Measurements from ENCODE around the gene STING1. TPM values are rescaled to one million over a fixed set of nuclear protein-coding genes. Genes with fewer than 3 reads are reported as not detected.
A peak's percentile ranks its signal among the peaks of the same experiment; 100 is the strongest.
"Not testable (repeated sequence)": the region's sequence is repeated elsewhere in the genome, so short reads cannot be mapped to it uniquely, and the experiment has no call there.

Gene STING1
- total and polyA plus RNA-seq, 2 experiments from 2014 or later: 72.6 to 75.0 TPM

GRCh38 chr5:139523635-139524445 is 41.3 kb upstream of the STING1 start:
- Histone ChIP-seq H3K9me2 (ENCODE audit: insufficient read depth) (no peaks in the 10 kb centered on the region), H2AFZ (no peak overlapping the region), H3K79me2 (ENCODE audit: insufficient read depth) (no peaks in the 10 kb centered on the region), H3K36me3 (ENCODE audit: low read depth) (no peaks in the 10 kb centered on the region), H3K9ac (no peak overlapping the region), H3K9me3 (ENCODE audit: low read depth) (no peaks in the 10 kb centered on the region), H3K4me2 (ENCODE audit: unreplicated experiment) (no peak overlapping the region), H3K4me3 (no peak overlapping the region), H4K20me1 (ENCODE audit: insufficient read depth) (no peaks in the 10 kb centered on the region), H3K4me1 (ENCODE audit: insufficient read depth) (no peaks in the 10 kb centered on the region), H3F3A (ENCODE audit: insufficient read depth) (no peaks in the 10 kb centered on the region), H3K27me3 (replicated peaks; ENCODE audit: insufficient read depth) (no peaks in the 10 kb centered on the region), H3K27ac (no peak overlapping the region)
- WGBS, 2 experiments (ENCODE audit: low coverage in 1 of 2, low lambda C conversion rate in 2 of 2, missing lambda C conversion rate in 2 of 2): 70 to 71% methylated on average over 10 of the region's 10 CpGs
- in situ Hi-C loops (cut with MboI): no loop called here
- DNase-seq: no peak
- TF ChIP-seq EZH2 (IDR thresholded peaks at IDR 0.05; ENCODE audit: insufficient read depth, poor library complexity, severe bottlenecking) (no peak), EZH2phosphoT487 (IDR thresholded peaks at IDR 0.05; ENCODE audit: insufficient read depth, low read depth) (no peak)

GRCh38 chr5:139517683-139518564 is 35.4 kb upstream of the STING1 start:
- no peaks in the 10 kb centered on the region for H4K20me1 ChIP-seq (ENCODE audit: insufficient read depth)
- 3 to 4% methylated on average over 50 to 55 of the region's 56 CpGs for WGBS, 2 experiments (ENCODE audit: low coverage in 1 of 2, low lambda C conversion rate in 2 of 2, missing lambda C conversion rate in 2 of 2)
- no peaks in the 10 kb centered on the region for H3F3A ChIP-seq (ENCODE audit: insufficient read depth)
- no peaks in the 10 kb centered on the region for H3K9me2 ChIP-seq (ENCODE audit: insufficient read depth)
- peak overlapping the region; percentile 91 for H2AFZ ChIP-seq
- H3K27ac ChIP-seq: peak overlapping the region; percentile 49
- H3K4me1 ChIP-seq (ENCODE audit: insufficient read depth): no peaks in the 10 kb centered on the region
- no peaks in the 10 kb centered on the region for H3K9me3 ChIP-seq (ENCODE audit: low read depth)
- no peaks in the 10 kb centered on the region for H3K79me2 ChIP-seq (ENCODE audit: insufficient read depth)
- peak overlapping the region; percentile 84 for H3K9ac ChIP-seq
- H3K4me2 ChIP-seq (ENCODE audit: unreplicated experiment): peak overlapping the region; percentile 77
- H3K4me3 ChIP-seq: peak overlapping the region; percentile 76
- peak; percentile 94 for DNase-seq
- in situ Hi-C loops (cut with MboI): loop anchor here (10.0 kb wide), 1 partner anchor 93 kb away; no protein-coding TSS in a partner anchor
- no peaks in the 10 kb centered on the region for H3K27me3 ChIP-seq (replicated peaks; ENCODE audit: insufficient read depth)
- no peak for TF ChIP-seq EZH2 (IDR thresholded peaks at IDR 0.05; ENCODE audit: insufficient read depth, poor library complexity, severe bottlenecking)
- no peak for TF ChIP-seq EZH2phosphoT487 (IDR thresholded peaks at IDR 0.05; ENCODE audit: insufficient read depth, low read depth)
- H3K36me3 ChIP-seq (ENCODE audit: low read depth): no peaks in the 10 kb centered on the region

- Histone ChIP-seq H3K27ac (no peak overlapping the region), H3K4me3 (no peak overlapping the region), H3K4me2 (ENCODE audit: unreplicated experiment) (no peak overlapping the region), H2AFZ (no peak overlapping the region), H3K4me1 (ENCODE audit: insufficient read depth) (no peaks in the 10 kb centered on the region), H3K9me2 (ENCODE audit: insufficient read depth) (no peaks in the 10 kb centered on the region), H3K79me2 (ENCODE audit: insufficient read depth) (no peaks in the 10 kb centered on the region), H3K36me3 (ENCODE audit: low read depth) (no peaks in the 10 kb centered on the region), H3K27me3 (replicated peaks; ENCODE audit: insufficient read depth) (no peaks in the 10 kb centered on the region), H4K20me1 (ENCODE audit: insufficient read depth) (no peaks in the 10 kb centered on the region), H3K9me3 (ENCODE audit: low read depth) (no peaks in the 10 kb centered on the region), H3F3A (ENCODE audit: insufficient read depth) (no peaks in the 10 kb centered on the region), H3K9ac (no peak overlapping the region)
- WGBS, 2 experiments (ENCODE audit: low coverage in 1 of 2, low lambda C conversion rate in 2 of 2, missing lambda C conversion rate in 2 of 2): 81 to 84% methylated on average over 2 of the region's 2 CpGs
- TF ChIP-seq EZH2phosphoT487 (IDR thresholded peaks at IDR 0.05; ENCODE audit: insufficient read depth, low read depth) (no peak), EZH2 (IDR thresholded peaks at IDR 0.05; ENCODE audit: insufficient read depth, poor library complexity, severe bottlenecking) (no peak)
- DNase-seq: no peak
- in situ Hi-C loops (cut with MboI): loop anchor here (10.0 kb wide), 1 partner anchor 90 kb away; no protein-coding TSS in a partner anchor
Observed at GRCh38 chr5:139514486-139514856, 31.9 kb upstream of the STING1 start.

GRCh38 chr5:139513852-139514485 is 31.4 kb upstream of the STING1 start:
- Histone ChIP-seq H3K27ac (no peak overlapping the region), H4K20me1 (ENCODE audit: insufficient read depth) (no peaks in the 10 kb centered on the region), H3F3A (ENCODE audit: insufficient read depth) (no peaks in the 10 kb centered on the region), H3K27me3 (replicated peaks; ENCODE audit: insufficient read depth) (no peaks in the 10 kb centered on the region), H2AFZ (no peak overlapping the region), H3K9ac (no peak overlapping the region), H3K9me2 (ENCODE audit: insufficient read depth) (no peaks in the 10 kb centered on the region), H3K4me1 (ENCODE audit: insufficient read depth) (no peaks in the 10 kb centered on the region), H3K9me3 (ENCODE audit: low read depth) (no peaks in the 10 kb centered on the region), H3K36me3 (ENCODE audit: low read depth) (no peaks in the 10 kb centered on the region), H3K4me2 (ENCODE audit: unreplicated experiment) (no peak overlapping the region), H3K4me3 (no peak overlapping the region), H3K79me2 (ENCODE audit: insufficient read depth) (no peaks in the 10 kb centered on the region)
- TF ChIP-seq EZH2phosphoT487 (IDR thresholded peaks at IDR 0.05; ENCODE audit: insufficient read depth, low read depth): no peak
- no peak for TF ChIP-seq EZH2 (IDR thresholded peaks at IDR 0.05; ENCODE audit: insufficient read depth, poor library complexity, severe bottlenecking)
- in situ Hi-C loops (cut with MboI): loop anchor here (10.0 kb wide), 1 partner anchor 89 kb away; no protein-coding TSS in a partner anchor
- DNase-seq: peak; percentile 9
- WGBS, 2 experiments (ENCODE audit: low coverage in 1 of 2, low lambda C conversion rate in 2 of 2, missing lambda C conversion rate in 2 of 2): 57 to 63% methylated on average over 6 of the region's 6 CpGs

- in situ Hi-C loops (cut with MboI): loop anchor here (10.0 kb wide), 1 partner anchor 89 kb away; no protein-coding TSS in a partner anchor
- peak; percentile 80 for DNase-seq
- H3K4me2 ChIP-seq (ENCODE audit: unreplicated experiment); H3K4me3 ChIP-seq; H3K9me2 ChIP-seq (ENCODE audit: insufficient read depth); H3K9me3 ChIP-seq (ENCODE audit: low read depth); H3K36me3 ChIP-seq (ENCODE audit: low read depth); H2AFZ ChIP-seq; H3K4me1 ChIP-seq (ENCODE audit: insufficient read depth); H3K27me3 ChIP-seq (replicated peaks; ENCODE audit: insufficient read depth); H3K9ac ChIP-seq; H3K79me2 ChIP-seq (ENCODE audit: insufficient read depth); H3K27ac ChIP-seq; H3F3A ChIP-seq (ENCODE audit: insufficient read depth); H4K20me1 ChIP-seq (ENCODE audit: insufficient read depth): not testable (repeated sequence)
- 67 to 68% methylated on average over 5 of the region's 5 CpGs for WGBS, 2 experiments (ENCODE audit: low coverage in 1 of 2, low lambda C conversion rate in 2 of 2, missing lambda C conversion rate in 2 of 2)
Observed at GRCh38 chr5:139513434-139513833, 30.9 kb upstream of the STING1 start.

Data from GM23248 (cell line).